SKM-1 treated with dmso at 0.1 percent for 144 hours (cell line): ENCODE results near the gene ACAP1.
"Not testable (repeated sequence)": the region's sequence is repeated elsewhere in the genome, so short reads cannot be mapped to it uniquely, and the experiment has no call there.

ENCODE experiments used
- DNase-seq: peaks from one replicate; lab custom pipeline; 2025; ENCODE audit not compliant: unreplicated experiment; lab: John Stamatoyannopoulos, UW

Gene ACAP1

GRCh38 chr17:7354262-7354843 lies 18.0 kb downstream of the ACAP1 start:
- DNase-seq = no peak

GRCh38 chr17:7355053-7355452 lies 18.7 kb downstream of the ACAP1 start, which contains the start of gene TMEM95:
TMEM95 (plus strand) TSS chr17:7355156; CDS start chr17:7355205, 49 bp downstream.
- DNase-seq = no peak

- DNase-seq = no peak
Measured at GRCh38 chr17:7355573-7355972, 19.2 kb downstream of the ACAP1 start.

- DNase-seq = peak; percentile 57
Measured at GRCh38 chr17:7356072-7356549, 19.8 kb downstream of the ACAP1 start.

- DNase-seq = no peak
Measured at GRCh38 chr17:7356756-7357155, 20.4 kb downstream of the ACAP1 start.

- no peak for DNase-seq
Measured at GRCh38 chr17:7357381-7357780, 21.1 kb downstream of the ACAP1 start.

- no peak for DNase-seq
Measured at GRCh38 chr17:7361906-7362305, 25.6 kb downstream of the ACAP1 start.

- no peak for DNase-seq
Measured at GRCh38 chr17:7363311-7363710, 27.0 kb downstream of the ACAP1 start.

- not testable (repeated sequence) for DNase-seq
Measured at GRCh38 chr17:7365963-7366362, 29.6 kb downstream of the ACAP1 start.

- no peak for DNase-seq
Measured at GRCh38 chr17:7367083-7367482, 30.8 kb downstream of the ACAP1 start.

- DNase-seq = no peak
Measured at GRCh38 chr17:7367918-7368598, 31.7 kb downstream of the ACAP1 start.

GRCh38 chr17:7368599-7368994 lies 32.3 kb downstream of the ACAP1 start:
- DNase-seq = not testable (repeated sequence)

- no peak for DNase-seq
Measured at GRCh38 chr17:7369825-7370224, 33.5 kb downstream of the ACAP1 start.

GRCh38 chr17:7370853-7371252 lies 34.5 kb downstream of the ACAP1 start:
- DNase-seq = no peak

GRCh38 chr17:7374353-7374752 lies 38.0 kb downstream of the ACAP1 start:
- DNase-seq = no peak

GRCh38 chr17:7379134-7379533 lies 42.8 kb downstream of the ACAP1 start:
- no peak for DNase-seq

GRCh38 chr17:7380321-7380720 lies 44.0 kb downstream of the ACAP1 start:
- DNase-seq = no peak

- DNase-seq = no peak
Measured at GRCh38 chr17:7380855-7381683, 44.7 kb downstream of the ACAP1 start, which contains the start of gene TNK1. TNK1 (plus strand) TSS chr17:7381089; CDS start chr17:7382927, 1,838 bp downstream.

GRCh38 chr17:7382901-7383300 lies 46.6 kb downstream of the ACAP1 start:
- DNase-seq = no peak

- no peak for DNase-seq
Measured at GRCh38 chr17:7383371-7383741, 47.0 kb downstream of the ACAP1 start.

- DNase-seq = no peak
Measured at GRCh38 chr17:7383742-7384488, 47.6 kb downstream of the ACAP1 start.
